AG10803 (cell line): Measurements from ENCODE around the gene SLC12A1.
A peak's percentile ranks its signal among the peaks of the same experiment; 100 is the strongest.

Experiments used
- DNase-seq: peaks from one replicate; pipeline ENCODE4 v3.0.0; 2010; ENCODE audit warnings: low read depth
- H3K4me3 ChIP-seq: 2 replicates; pipeline ENCODE4 v1.5.1; 2011; ENCODE audit warnings: mild to moderate bottlenecking, low read length, control low read depth
- TF ChIP-seq, protein P1 (sequence below): conservative IDR thresholded peaks from 2 replicates; pipeline ENCODE4 v1.5.1; 2011; ENCODE audit warnings: mild to moderate bottlenecking, low read length, control low read depth, inconsistent platforms

Gene SLC12A1

DNA sequence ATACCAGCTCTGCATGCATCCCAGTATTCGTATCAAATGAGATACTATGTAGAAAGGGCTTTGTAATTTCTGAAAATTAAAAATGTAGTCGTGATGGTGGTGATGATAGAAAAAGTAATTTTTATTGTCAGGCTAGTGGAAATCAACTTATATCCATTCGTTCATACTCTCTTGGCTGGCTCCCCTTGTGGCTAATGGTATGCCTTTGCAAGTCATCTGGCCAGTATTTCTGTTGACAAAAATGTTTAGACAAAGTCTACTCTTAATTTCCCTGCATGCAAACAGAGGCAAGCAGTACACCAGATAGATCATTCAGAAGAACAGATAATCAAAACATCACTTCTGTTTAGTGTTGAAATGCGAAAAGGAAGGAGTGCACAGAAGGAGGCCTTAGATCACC, 75.6 kb downstream of the SLC12A1 start:
- no peak overlapping the region for H3K4me3 ChIP-seq
- DNase-seq, result no peak
- TF ChIP-seq, protein P1, sequence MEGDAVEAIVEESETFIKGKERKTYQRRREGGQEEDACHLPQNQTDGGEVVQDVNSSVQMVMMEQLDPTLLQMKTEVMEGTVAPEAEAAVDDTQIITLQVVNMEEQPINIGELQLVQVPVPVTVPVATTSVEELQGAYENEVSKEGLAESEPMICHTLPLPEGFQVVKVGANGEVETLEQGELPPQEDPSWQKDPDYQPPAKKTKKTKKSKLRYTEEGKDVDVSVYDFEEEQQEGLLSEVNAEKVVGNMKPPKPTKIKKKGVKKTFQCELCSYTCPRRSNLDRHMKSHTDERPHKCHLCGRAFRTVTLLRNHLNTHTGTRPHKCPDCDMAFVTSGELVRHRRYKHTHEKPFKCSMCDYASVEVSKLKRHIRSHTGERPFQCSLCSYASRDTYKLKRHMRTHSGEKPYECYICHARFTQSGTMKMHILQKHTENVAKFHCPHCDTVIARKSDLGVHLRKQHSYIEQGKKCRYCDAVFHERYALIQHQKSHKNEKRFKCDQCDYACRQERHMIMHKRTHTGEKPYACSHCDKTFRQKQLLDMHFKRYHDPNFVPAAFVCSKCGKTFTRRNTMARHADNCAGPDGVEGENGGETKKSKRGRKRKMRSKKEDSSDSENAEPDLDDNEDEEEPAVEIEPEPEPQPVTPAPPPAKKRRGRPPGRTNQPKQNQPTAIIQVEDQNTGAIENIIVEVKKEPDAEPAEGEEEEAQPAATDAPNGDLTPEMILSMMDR, result no peak

- TF ChIP-seq, protein P1, result no peak
- no peak overlapping the region for H3K4me3 ChIP-seq
- no peak for DNase-seq
These were observed 76.1 kb downstream of the SLC12A1 start for GRCh38 chr15:48282216-48282615.

DNA sequence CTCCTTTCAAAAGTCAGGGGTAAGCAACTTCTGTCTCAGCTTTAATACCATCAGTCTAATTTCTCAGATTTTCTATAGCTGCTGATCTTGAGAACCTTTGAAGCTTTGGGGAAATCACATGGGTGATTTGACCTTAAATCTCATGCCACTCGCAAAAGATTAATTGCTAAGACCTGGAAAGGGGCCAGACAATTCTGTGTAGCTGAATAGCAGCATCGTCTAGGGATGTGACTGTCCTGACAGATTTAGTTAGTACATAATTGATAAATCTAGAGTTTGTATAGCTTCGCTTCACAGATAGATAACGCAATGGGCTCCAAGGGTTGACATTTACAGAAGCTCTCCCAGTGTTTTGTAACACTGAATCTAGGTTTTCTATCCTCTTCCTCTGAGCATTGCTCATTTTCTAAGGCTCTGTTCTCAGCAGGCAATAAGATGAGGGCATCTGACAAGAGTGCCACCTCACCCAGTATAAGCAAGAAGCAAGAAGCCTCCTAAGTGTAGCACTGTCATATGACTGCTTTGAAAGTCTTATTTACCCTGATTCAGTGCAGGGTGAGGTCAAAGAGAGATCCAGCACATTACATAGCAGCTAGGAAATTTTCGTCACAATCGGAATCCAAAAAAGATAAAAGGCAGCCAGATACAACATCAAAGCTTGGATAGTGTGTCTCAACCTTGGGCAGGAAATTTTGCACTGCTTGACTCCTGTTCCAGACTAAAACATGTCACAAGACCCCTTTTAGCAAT, 77.5 kb downstream of the SLC12A1 start:
- TF ChIP-seq, protein P1, result no peak
- H3K4me3 ChIP-seq, result no peak overlapping the region
- no peak for DNase-seq

DNA sequence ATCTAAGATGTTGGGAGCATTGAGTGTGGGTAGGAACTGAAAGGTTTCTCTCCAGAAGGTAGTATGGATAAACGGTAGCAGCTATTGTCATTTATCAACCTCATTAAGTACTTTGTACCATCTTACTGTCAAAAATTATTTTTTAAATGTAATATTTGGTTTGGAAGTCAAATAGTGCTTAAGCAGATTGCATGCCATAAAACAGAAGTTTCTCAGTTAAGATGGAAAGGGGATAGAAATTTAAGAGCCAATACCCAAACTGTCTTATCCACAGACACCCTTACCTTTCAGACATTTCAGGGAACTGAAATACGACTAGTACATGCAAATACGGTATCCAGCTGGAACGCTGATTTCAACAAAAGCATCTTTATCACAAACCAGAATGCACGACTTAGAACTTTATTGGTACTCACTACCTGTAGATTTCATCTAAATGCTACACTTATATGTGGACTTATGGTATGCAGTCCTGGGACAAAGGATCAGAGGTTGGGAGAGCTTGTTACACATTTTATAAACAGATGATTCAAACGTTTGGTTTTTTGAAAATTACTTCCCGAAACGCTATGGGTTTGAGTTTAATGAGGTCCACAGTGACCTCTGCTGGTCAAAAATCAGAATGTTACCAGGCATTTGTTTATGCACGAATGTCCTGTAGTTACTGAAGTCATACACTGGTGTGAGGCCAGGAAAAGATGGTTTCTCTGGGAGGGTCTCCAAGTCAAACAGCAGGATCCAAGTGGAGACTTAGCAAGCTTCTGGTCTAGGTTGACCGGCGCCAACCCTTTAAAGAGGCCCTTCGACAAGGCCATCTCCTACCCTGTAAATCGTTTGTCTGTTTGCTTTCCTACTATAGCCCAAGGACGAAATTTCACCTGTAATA, 79.5 kb downstream of the SLC12A1 start:
- H3K4me3 ChIP-seq, result peak overlapping the region; percentile 33
- DNase-seq, result peak; percentile 77
- TF ChIP-seq, protein P1, result peak; percentile 81

DNA sequence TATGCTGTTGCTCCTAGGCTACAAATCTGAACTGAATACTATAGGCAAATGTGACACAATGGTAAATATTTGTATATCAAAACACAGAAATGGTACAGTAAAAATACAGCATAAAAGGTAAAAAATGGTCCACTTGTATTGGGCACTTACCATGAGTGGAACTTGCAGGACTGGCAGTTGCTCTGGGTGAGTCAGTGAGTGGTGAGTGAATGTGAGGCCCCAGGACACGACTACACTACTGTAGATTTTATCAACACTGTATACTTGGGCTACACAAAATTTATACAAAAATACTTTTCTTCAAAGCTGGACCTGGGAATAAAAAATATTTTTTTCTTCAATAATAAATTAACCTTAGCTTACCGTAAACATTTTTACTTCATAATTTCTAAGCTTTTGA, 83.5 kb downstream of the SLC12A1 start:
- no peak overlapping the region for H3K4me3 ChIP-seq
- no peak for DNase-seq
- TF ChIP-seq, protein P1, result no peak

- no peak for DNase-seq
- TF ChIP-seq, protein P1, result no peak
- H3K4me3 ChIP-seq, result no peak overlapping the region
These were observed 86.4 kb downstream of the SLC12A1 start for GRCh38 chr15:48292458-48292857.
